Jurkat, Clone E6-1 (cell line): ENCODE measurements around the gene PTCD2.
"Not testable (repeated sequence)": the region's sequence is repeated elsewhere in the genome, so short reads cannot be mapped to it uniquely, and the experiment has no call there.

Source experiments
- DNase-seq: peaks from one replicate; pipeline ENCODE4 v3.0.0-alpha.2; 2011; ENCODE audit warnings: low read depth, low spot score
- H3K4me3 ChIP-seq: 2 replicates; pipeline ENCODE4 v1.5.1; 2011; ENCODE audit warnings: mild to moderate bottlenecking, low read length, control low read depth, moderate library complexity

PTCD2 gene

DNA sequence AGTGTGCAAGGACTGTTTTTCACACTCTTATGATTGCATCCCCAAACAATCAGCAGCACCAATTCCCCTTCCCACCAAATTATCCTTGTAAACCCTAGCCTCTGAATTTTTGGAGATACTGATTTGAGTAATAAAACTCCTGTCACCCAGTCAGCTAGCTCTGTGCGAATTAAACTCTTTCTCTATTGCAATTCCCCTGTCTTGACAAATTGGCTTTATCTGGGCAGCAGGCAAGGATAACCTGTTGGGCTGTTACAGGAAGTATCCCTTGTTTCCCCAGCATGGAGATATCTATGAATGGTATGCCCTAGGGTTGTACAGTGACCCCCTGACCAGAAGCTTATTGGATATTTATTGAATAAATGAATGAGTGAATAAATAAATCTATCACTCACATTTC lies 80.8 kb downstream of the PTCD2 start:
- DNase-seq = no peak
- no peak overlapping the region for H3K4me3 ChIP-seq

DNA sequence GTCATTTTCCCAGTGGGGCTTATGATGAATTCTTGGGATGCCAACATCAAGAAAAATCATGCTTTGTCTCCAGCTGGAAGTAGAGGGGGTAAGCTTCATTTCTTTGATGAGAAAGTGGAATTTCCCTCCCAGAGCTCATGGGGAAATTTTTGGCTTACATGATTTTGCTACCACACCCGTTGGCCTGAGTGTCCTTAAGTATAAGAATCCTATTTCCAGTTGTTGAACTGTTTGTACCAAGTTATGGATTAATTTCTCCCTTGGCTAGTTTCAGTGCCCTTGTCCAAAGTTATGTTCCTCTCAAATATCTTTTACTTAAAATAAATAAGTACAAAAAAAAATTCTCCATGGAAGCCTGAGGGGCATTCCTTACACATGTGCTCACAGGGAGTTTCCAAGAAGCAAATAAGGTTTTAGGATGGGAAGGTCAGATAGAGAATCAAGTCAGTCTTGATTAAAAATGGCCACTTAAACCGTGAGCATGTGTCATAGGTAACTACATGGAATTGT lies 82.3 kb downstream of the PTCD2 start:
- no peak for DNase-seq
- no peak overlapping the region for H3K4me3 ChIP-seq

DNA sequence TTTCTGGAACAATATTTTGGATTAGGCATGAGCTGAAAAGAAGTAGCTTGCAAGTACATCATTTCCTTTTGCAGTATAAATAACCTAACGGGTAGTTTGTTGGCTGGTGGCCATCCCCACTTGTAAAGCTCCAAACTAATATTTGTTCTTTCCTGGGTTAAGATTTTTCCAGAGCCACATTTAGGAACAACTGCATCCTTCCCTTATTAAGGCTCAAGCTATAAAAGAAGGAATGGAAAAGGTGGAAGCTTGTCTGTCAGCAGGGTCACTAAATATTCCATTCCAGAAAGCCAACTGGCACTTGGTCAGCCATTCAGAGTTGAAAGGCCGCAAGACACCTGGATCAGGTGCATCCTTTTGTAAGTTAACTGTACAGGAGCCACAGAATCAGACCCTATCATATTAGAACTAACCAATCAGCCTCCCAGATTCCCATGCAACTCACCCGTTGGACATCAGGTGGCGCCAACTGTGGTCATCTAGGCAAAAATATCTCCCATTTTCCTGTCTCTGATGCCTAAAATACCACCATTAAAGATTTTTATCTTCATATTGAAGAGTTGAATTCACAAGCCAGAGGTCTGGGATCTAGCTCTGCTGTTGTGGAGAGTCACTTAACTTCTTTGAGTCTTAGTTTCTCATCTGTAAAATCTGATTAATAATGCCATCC lies 82.9 kb downstream of the PTCD2 start:
- H3K4me3 ChIP-seq = no peak overlapping the region
- no peak for DNase-seq

DNA sequence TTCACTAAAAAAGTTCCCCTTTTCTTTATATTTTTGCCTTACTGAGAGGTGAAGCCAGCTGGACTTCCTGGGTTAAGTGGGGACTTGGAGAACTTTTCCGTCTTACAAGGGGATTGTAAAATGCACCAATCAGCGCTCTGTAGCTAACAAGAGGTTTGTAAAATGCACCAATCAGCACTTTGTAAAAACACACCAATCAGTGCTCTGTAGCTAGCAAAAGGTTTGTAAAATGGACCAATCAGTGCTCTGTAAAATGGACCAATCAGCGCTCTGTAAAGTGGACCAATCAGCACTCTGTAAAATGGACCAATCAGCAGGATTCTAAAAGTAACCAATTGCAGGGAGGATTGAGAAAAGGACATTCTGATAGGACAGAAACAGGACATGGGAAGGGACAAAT lies 84.6 kb downstream of the PTCD2 start:
- not testable (repeated sequence) for H3K4me3 ChIP-seq, DNase-seq

DNA sequence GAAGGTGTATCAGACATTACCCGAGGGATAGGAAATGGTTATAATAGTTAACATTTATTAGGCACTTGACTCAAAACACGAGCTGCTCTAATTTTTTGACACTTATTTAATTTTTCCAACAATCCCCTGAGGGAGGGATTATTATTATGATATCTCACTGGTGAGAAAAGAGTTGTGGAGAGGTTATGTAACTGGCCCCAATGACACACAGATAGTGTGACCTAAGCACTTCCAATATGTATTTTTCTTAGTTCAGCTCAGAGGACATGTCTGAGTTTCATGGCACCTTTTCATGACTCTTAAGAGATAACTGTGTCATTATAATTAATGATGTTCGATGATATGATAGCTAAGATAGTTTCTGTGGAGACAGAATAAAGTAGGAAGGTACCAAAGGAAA lies 86.9 kb downstream of the PTCD2 start:
- DNase-seq = no peak
- H3K4me3 ChIP-seq = no peak overlapping the region

DNA sequence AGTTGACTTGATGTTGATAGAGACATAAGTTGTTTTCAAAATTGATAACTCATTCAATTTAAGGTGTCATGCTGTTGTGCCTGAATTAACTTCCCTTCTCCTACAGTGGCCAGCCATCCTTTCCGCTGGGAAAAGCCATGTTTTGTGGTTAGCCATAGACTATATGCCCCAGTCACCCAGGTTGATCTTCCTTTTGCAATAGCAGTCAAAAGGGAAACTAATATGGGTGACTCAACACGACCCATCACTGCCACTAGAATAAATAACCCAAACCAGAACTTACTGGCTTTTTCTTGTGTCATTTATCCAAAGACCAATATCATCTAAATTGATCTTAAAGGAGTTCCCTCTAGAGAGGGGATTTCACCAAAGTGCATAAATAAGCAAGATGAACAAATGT lies 87.4 kb downstream of the PTCD2 start:
- H3K4me3 ChIP-seq = no peak overlapping the region
- no peak for DNase-seq

DNA sequence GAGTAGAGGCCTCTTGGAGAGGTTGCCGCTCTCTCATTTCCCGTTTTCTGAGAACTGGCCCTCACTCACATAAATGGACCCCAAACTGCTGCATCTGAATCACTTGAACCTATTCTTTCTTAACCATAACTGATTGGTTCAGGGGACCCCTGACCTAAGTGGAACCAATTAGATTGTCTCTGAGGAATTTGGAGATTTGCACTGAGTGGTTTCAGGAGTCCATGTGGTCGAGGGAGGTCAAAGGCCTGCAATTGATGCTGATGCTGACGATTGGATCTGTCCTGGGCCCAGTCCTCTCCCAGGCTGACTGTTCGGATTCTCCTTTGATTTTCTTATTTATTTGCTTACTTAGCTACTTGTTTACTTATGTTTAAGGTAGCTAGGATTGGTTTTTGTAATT lies 88.0 kb downstream of the PTCD2 start:
- DNase-seq = no peak
- H3K4me3 ChIP-seq = no peak overlapping the region

DNA sequence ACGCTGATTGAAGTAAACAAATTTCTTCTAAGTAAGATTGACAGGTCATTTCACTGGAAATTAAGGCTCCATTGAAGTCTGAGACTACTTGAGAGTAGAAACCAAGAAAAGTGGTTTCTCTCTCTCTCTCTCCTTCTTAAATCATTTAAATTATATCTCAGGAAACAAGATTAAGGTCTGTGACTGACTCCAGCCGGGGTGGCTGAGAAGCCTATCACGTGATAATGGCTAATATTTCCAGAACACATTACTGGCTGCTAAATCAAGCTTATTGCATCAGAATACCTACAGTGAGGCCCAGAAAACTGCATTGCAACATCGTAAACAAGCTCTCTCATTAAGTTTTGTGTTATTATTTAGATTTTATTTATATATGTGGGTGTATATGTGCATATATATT lies 88.4 kb downstream of the PTCD2 start:
- H3K4me3 ChIP-seq = no peak overlapping the region
- DNase-seq = no peak

DNA sequence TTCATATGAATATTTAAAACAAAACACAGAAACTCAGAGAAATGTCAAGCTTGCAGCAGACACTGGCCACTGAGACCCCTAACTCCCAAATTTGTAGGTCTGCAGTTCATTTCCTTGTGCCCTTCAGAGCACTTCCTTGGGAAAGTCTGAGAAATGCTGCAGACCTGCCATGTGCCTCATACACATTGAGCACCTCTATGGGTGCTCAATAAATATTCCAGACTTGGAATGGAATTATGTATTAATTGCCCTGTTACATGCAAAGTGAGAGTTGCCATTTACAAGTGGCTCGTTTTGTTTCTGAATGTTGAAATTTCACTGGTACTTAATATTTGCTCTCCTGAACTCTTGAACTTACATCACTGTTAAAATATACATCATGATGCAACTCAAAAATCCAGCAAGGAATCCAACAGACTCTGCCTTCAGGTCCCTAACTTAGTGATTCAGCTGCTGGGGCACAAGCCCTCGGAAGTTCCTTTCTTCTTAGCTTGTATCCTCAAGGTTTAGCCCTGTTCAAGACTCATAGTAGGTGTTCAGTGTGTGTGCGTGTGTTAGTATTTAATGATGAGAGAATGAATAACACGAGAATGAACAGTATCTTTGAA lies 90.6 kb downstream of the PTCD2 start:
- no peak overlapping the region for H3K4me3 ChIP-seq
- no peak for DNase-seq

DNA sequence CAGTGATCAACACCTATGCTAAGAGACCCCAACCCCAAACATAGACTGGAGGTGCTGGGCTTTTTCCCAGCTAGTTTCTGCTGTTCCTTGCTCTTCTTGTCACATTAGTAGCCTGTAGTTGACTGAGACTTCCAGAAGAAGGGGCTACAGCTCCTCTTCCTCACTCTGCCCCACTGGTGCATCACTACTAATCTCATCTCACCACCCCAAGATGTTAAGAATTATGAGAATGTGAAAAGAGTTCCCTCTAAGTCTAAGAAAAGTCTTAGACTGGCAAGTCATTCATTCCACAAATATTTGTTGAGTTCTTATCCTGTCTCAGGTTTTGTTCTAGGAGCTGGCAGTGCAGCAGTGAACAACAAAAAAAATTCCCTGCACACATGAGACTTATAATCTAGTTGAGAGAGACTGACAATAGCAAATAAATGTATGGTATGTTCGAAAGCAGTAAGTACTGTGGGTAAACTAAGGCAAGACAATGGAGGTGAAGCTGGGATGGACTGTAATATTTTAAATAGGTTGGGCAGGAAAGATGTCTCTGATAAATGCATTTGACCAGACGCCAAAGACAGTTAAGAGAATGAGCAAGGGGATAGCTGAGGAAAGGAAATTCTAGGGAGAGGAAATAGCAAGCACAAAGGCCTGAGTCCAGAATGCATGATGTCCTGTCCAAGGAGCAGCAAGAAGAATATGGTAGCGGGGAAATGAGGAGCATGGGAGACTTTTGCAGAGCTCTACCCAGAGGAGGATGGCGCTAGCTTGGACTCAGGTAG lies 92.3 kb downstream of the PTCD2 start:
- H3K4me3 ChIP-seq = no peak overlapping the region
- DNase-seq = no peak

DNA sequence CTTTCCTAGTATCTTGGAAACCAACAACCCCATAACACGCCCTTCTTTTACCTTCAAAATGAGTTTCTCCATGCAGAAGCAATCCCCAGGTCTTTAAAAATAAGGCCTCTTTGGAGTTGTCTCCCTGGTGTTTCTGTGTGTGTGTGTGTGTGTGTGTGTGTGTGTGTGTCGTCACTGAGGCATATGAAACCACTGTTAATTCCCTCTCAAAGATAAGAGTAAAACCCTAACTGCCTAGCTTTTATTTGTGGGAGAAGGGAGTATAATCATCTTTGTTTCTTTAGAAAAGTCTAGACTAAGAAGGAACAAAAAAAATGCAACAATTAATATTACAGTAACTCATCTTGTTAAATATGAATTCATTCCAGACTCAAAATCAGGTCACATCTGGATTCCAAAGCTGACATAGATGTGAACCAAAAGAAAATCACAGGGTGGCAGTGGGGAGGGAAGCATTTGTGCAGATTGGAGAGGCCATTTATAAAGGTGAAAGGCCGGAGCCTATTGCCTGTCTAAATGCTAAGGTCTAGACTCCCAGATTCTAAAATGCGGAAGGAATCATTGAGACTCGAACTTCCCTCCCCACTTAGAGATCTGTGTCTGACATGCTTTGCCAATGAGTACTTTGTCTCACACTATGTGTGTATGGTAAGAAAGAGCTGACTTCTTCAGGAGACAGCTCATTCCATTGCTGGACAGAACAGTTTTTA lies 95.6 kb downstream of the PTCD2 start:
- H3K4me3 ChIP-seq = no peak overlapping the region
- no peak for DNase-seq

DNA sequence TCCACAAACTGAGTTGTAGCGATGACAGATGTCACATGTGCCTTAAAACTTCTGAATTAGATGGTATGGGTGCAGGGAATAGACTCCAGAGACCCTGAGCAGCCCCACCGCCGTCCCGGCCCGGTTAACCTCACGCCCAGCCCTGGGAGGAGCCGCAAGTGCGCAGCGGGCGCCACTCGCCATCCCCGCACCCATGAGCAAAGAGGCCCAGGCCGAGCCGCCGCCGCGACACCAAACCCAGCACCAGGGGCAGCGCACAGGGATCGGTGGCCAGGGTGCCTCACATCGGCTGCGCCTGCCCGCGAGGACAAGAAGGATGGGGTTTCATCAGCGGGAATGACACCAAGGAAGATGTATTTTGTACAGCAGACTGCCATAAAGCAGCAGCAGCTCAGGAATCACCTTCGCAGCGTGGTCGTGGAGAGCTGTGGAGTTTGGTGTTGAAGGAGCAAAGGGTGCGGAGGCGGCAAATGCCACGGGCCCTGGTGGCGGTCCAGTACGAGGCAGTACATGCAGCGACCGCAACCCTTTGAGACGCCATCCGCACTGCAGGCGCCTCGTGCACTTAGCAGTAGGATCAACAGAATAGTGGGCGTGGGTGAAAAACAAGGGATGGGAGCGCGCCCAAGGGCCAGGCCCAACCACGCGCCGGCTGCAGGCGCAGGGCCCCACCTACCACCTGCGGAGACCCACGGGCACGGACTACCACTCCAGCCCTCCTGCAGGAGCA lies 97.3 kb downstream of the PTCD2 start:
- no peak overlapping the region for H3K4me3 ChIP-seq
- DNase-seq = no peak
